ENCODE measurements around the gene LPP. TPM values are rescaled to one million over a fixed set of nuclear protein-coding genes. Genes with fewer than 3 reads are reported as not detected.

Gene LPP
- total RNA-seq, 6 donors from 2014 or later = 86.0 to 196 (median 160) TPM

DNA sequence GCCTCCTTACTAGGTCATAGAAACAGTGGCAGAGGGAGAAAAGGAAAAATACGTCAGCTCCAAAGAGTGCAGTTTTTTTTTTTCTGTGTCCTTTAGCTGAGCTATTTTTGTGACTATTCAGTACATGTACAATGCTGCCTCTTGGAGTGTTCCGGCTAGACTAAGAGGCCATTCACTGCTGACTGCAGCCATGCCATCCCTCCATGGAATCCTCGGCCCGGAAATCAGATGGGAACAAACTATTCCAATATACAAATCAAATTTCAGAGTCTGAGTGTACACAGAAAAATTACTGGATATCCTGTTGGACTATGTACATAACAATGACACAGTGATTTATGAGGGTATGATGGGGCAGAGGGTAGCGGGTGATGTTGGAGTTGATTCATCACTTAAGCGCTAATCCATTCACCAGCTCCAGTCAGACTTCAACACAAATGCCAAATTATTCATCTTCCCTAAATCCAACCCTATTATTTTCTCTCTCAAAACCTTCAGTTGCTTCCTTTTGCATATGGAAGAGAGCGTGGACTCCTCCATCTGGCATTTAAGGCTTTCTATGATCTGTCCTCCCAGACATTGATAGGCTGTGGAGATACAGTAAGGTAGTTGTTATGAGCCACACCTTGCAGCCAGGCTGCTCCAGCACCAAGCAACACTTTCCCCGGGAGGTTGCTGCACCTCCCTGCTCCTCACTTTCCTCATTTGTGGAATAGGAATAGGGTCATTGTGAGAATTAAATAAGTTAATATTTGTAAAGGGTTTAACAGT lies 109.1 kb downstream of the LPP start:
- WGBS, 2 donors = 74 to 78% methylated on average over 8 of the region's 8 CpGs
- peaks cover 40 to 74% (median 52%) of the 10 kb centered on the region in 4 donors for H3K4me1 ChIP-seq

DNA sequence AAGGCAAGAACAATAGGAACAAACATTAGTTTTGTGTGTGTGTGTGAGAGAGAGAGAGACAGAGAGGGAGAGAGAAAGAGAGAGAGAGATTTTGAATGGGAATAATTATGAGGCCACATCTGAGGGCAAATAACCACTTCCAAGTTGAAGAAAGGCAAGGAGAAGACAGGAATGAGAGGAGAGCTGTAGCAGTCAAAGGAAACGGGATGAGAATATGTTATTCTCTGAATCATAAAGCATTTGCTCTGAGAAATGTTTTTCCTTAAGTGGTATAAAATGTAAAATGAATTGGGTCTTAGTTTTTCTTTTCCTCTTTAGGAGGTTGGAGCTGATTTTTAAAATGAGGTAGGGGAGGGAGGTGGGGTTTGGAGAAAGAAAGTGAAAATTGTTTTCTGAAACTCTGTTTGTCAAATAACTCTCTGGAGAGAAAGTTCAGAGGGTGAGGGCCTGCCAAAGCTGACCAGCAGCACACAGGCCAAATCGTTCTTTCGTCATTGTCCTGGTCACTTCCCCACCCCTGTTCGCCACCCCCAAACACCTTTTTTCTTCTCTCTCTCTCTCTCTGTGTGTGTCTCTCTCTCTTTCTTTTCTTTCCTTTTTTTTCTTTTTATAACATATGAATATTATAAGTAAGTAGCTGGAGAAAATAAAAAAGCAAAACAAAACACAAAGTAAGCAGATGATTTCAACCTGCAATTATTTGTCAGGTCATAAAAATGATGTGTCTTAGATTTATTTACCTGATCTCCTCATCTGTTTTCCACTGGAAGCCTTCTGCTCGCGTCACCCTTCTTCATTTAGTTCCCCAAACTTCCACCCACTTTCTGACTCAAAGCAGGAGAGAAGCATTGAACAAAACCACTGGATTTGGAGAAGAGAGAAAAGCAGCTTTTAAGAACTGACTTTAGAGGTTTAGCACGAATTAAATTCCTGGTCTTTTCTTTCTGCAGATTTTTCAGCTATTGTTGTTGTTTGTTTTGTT lies 110.6 kb downstream of the LPP start:
- ATAC-seq (ENCODE audit: low FRiP score in 2 of 2) (peak in 1 of 2 donors; percentile 55), DNase-seq (no peak)
- H3K36me3 ChIP-seq = no peaks in the 10 kb centered on the region
- H3K4me1 ChIP-seq = peaks cover 45 to 75% (median 58%) of the 10 kb centered on the region in 4 donors
- TF ChIP-seq, protein P1, sequence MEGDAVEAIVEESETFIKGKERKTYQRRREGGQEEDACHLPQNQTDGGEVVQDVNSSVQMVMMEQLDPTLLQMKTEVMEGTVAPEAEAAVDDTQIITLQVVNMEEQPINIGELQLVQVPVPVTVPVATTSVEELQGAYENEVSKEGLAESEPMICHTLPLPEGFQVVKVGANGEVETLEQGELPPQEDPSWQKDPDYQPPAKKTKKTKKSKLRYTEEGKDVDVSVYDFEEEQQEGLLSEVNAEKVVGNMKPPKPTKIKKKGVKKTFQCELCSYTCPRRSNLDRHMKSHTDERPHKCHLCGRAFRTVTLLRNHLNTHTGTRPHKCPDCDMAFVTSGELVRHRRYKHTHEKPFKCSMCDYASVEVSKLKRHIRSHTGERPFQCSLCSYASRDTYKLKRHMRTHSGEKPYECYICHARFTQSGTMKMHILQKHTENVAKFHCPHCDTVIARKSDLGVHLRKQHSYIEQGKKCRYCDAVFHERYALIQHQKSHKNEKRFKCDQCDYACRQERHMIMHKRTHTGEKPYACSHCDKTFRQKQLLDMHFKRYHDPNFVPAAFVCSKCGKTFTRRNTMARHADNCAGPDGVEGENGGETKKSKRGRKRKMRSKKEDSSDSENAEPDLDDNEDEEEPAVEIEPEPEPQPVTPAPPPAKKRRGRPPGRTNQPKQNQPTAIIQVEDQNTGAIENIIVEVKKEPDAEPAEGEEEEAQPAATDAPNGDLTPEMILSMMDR (IDR thresholded peaks at IDR 0.05) = no peak
- no peak for TF ChIP-seq EP300 (IDR thresholded peaks at IDR 0.05)
- no peak for TF ChIP-seq POLR2AphosphoS5 (IDR thresholded peaks at IDR 0.05)
- no peak for TF ChIP-seq POLR2A (IDR thresholded peaks at IDR 0.05)
- no peaks in the 10 kb centered on the region for H3K27me3 ChIP-seq
- WGBS, 2 donors = 60 to 67% methylated on average over 7 of the region's 7 CpGs
- no peak overlapping the region for H3K4me3 ChIP-seq
- H3K27ac ChIP-seq = peak overlapping the region; percentile 31 to 86 (median 84)
- H3K9me3 ChIP-seq = no peaks in the 10 kb centered on the region

More for the DNA sequence above, 109.1 kb downstream of the LPP start:
- H3K4me3 ChIP-seq = no peak overlapping the region
- no peaks in the 10 kb centered on the region for H3K27me3 ChIP-seq
- DNase-seq (peak in 1 of 2 donors; percentile 28), ATAC-seq (ENCODE audit: low FRiP score in 2 of 2) (no peak)
- TF ChIP-seq EP300 (IDR thresholded peaks at IDR 0.05) (peak in 2 of 4 donors; percentile 33 to 71), POLR2A (IDR thresholded peaks at IDR 0.05) (no peak), POLR2AphosphoS5 (IDR thresholded peaks at IDR 0.05) (peak; percentile 67 to 74)
- TF ChIP-seq, protein P1 (IDR thresholded peaks at IDR 0.05) = no peak
- H3K27ac ChIP-seq = peak overlapping the region; percentile 31 to 86 (median 72)
- no peaks in the 10 kb centered on the region for H3K9me3 ChIP-seq
- H3K36me3 ChIP-seq = no peaks in the 10 kb centered on the region

DNA sequence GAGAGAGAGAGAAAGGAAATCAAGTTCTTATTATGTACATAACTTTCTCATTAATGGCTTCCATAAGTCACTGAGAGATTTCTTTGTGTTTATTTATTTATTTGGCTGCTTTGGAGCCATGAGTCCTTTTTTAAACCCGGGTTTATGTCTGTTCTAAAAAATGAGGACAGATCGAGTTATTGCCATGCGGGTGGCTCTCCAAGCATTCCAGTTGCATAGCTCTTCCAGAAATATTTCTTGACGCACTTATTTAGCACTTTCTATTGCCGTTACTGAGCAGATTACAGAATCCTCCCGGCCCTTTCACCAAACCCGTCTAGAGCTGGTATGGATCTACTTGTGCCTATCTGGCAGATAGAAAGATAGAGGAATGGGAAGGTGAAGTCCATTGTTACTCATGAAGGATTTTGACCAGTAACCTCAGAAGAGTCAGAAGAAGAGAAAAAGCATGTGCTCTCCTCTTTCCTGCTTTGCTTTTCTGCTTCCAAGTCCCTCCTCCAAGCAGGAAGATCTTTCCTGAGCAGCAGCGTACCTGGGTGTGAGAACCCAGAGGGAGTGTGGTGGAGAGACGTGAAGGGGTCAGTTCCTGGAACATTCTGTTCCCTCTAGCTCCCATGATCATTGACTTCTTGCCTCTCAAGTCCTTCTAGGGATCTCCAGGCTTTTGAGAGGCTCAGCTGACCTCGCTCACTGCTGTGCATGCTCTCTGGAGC lies 112.8 kb downstream of the LPP start:
- Histone ChIP-seq H3K27me3 (no peaks in the 10 kb centered on the region), H3K36me3 (no peaks in the 10 kb centered on the region), H3K9me3 (no peaks in the 10 kb centered on the region), H3K4me1 (peaks cover 61 to 86% (median 72%) of the 10 kb centered on the region in 4 donors), H3K27ac (peak overlapping the region; percentile 78 to 86 (median 84)), H3K4me3 (peak overlapping the region in 1 of 4 donors; percentile 10)
- ATAC-seq (ENCODE audit: low FRiP score in 2 of 2) (peak; percentile 73 to 94), DNase-seq (peak in 1 of 2 donors; percentile 87)
- TF ChIP-seq EP300 (IDR thresholded peaks at IDR 0.05) (peak; percentile 91 to 100 (median 98)), POLR2A (IDR thresholded peaks at IDR 0.05) (peak in 2 of 4 donors; percentile 49 to 73), POLR2AphosphoS5 (IDR thresholded peaks at IDR 0.05) (peak; percentile 92 to 96)
- TF ChIP-seq, protein P1 (IDR thresholded peaks at IDR 0.05) = no peak
- WGBS, 2 donors = 59 to 64% methylated on average over 10 of the region's 10 CpGs

DNA sequence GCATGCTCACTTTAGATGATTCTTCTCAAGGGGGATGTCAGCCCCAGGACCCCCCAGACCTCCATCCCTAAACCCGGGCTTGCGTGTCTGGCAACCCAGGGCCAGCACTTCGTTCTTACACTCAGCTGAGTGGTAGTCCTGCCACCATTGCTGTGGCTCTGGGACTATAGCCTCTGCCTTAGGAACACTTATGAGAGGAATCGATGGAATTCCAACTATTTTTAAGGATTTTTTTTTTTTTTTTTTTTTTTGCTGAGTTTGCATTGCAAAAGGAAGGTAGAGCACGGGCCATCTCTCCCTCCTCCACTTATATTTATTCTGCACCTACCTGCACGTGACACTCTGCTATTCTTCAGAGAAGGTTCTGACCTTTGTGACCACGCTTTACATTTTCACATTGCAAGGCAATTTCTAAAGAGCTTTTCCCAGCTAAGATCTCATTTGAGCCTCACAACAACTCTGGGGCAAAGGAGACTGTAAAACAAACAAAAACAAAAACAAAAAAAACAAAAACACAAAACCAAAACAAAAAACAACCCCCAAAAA lies 113.9 kb downstream of the LPP start:
- TF ChIP-seq POLR2A (IDR thresholded peaks at IDR 0.05) (no peak), POLR2AphosphoS5 (IDR thresholded peaks at IDR 0.05) (no peak), EP300 (IDR thresholded peaks at IDR 0.05) (no peak)
- TF ChIP-seq, protein P1 (IDR thresholded peaks at IDR 0.05) = no peak
- no peak overlapping the region for H3K4me3 ChIP-seq
- no peaks in the 10 kb centered on the region for H3K27me3 ChIP-seq
- WGBS, 2 donors = 90 to 92% methylated on average over 7 of the region's 7 CpGs
- peaks cover 63 to 89% (median 79%) of the 10 kb centered on the region in 4 donors for H3K4me1 ChIP-seq
- DNase-seq (no peak), ATAC-seq (ENCODE audit: low FRiP score in 2 of 2) (no peak)
- H3K9me3 ChIP-seq = no peaks in the 10 kb centered on the region
- peak overlapping the region; percentile 78 to 86 (median 81) for H3K27ac ChIP-seq
- H3K36me3 ChIP-seq = no peaks in the 10 kb centered on the region
